ENCODE measurements around the gene NUP188. TPM values are rescaled to one million over a fixed set of nuclear protein-coding genes. Genes with fewer than 3 reads are reported as not detected.

Gene NUP188
- total and polyA plus RNA-seq, 2 experiments from 2014 or later, result 25.5 to 117 TPM

DNA sequence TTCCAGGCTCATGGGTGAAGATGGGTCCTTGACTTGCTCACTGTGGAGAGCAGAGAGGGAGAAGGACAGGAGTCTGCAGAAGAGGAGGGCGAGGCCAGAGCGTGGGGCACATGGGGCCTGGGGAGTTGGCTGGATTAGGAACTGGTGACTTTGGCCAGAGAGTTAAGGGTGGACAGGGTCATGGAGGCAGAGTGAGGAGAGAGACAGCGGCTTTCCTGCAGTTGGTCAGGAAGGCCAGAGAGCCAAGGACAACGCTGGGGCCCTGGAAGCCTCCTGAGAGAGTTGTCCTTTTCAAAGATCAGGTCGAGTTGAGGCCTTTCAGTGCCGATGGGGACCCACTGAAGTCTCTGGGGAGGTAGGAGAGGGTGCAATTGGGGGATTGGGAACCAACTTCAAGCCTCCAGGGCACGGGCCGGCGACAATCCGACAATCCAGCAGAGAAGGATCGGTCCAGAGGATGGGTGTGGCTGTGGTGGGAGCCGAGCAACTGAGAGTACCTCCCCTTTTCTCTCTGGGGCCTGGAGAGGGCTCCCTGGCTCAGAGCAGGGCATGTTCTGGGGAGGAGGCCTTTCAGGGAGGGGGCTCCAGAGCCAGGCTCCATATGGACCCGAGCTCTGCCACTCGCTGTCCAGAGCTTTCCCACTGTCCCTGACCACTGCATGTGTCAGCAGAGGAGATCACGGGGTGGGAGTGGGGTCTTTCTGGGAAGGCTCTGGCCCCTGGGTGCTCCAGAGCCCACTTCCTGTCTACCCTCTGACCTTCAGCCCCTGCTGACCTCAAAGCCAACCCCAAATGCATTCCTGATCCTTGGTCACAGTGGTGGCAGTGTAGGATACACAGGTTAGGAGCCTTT, 34.2 kb upstream of the NUP188 start:
- Mint-ChIP-seq H3K27ac (peak overlapping the region; percentile 95), H3K27me3 (ENCODE audit: insufficient read depth, low read depth, poor library complexity) (peaks cover 6% of the 10 kb centered on the region), H3K4me3 (no peak overlapping the region; the same call in 2 of the 3 replicates), H3K9me3 (no peaks in the 10 kb centered on the region), H3K4me1 (peaks cover 32% of the 10 kb centered on the region), H3K36me3 (ENCODE audit: low read depth) (peaks cover 67% of the 10 kb centered on the region)
- peaks cover 16% of the 10 kb centered on the region; the same call in 1 of the 2 replicates for H4K20me1 ChIP-seq (replicated peaks; ENCODE audit: insufficient read depth)
- no peak for DNase-seq (ENCODE audit: low spot score)
- no peak overlapping the region for H2AFZ ChIP-seq
- H3F3A ChIP-seq (replicated peaks; ENCODE audit: low read depth), result no peaks in the 10 kb centered on the region
- H3K4me3 ChIP-seq, result no peak overlapping the region
- H3K4me1 ChIP-seq (ENCODE audit: insufficient read depth), result peaks cover 13% of the 10 kb centered on the region
- peaks cover 5% of the 10 kb centered on the region; the same call in 1 of the 2 replicates for H3K36me3 ChIP-seq (ENCODE audit: insufficient read depth)
- H3K9me2 ChIP-seq (ENCODE audit: insufficient read depth), result no peaks in the 10 kb centered on the region
- ATAC-seq, result peak; percentile 11; the same call in 2 of the 3 replicates
- H3K4me2 ChIP-seq, result no peak overlapping the region
- peaks cover 31% of the 10 kb centered on the region for H3K79me2 ChIP-seq (replicated peaks; ENCODE audit: insufficient read depth)
- H3K27ac ChIP-seq (ENCODE audit: low read depth), result peak overlapping the region; percentile 85
- TF ChIP-seq, protein P1, sequence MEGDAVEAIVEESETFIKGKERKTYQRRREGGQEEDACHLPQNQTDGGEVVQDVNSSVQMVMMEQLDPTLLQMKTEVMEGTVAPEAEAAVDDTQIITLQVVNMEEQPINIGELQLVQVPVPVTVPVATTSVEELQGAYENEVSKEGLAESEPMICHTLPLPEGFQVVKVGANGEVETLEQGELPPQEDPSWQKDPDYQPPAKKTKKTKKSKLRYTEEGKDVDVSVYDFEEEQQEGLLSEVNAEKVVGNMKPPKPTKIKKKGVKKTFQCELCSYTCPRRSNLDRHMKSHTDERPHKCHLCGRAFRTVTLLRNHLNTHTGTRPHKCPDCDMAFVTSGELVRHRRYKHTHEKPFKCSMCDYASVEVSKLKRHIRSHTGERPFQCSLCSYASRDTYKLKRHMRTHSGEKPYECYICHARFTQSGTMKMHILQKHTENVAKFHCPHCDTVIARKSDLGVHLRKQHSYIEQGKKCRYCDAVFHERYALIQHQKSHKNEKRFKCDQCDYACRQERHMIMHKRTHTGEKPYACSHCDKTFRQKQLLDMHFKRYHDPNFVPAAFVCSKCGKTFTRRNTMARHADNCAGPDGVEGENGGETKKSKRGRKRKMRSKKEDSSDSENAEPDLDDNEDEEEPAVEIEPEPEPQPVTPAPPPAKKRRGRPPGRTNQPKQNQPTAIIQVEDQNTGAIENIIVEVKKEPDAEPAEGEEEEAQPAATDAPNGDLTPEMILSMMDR (conservative IDR thresholded peaks at IDR 0.05; ENCODE audit: low read depth in 2 of 2), result no peak
- TF ChIP-seq STAT1 (IDR thresholded peaks at IDR 0.05; ENCODE audit: unreplicated experiment), result no peak
- no peak for TF ChIP-seq NANOG (IDR thresholded peaks at IDR 0.05; ENCODE audit: borderline replicate concordance)
- no peak for TF ChIP-seq EZH2phosphoT487 (IDR thresholded peaks at IDR 0.05; ENCODE audit: unreplicated experiment)
- TF ChIP-seq, protein P2, sequence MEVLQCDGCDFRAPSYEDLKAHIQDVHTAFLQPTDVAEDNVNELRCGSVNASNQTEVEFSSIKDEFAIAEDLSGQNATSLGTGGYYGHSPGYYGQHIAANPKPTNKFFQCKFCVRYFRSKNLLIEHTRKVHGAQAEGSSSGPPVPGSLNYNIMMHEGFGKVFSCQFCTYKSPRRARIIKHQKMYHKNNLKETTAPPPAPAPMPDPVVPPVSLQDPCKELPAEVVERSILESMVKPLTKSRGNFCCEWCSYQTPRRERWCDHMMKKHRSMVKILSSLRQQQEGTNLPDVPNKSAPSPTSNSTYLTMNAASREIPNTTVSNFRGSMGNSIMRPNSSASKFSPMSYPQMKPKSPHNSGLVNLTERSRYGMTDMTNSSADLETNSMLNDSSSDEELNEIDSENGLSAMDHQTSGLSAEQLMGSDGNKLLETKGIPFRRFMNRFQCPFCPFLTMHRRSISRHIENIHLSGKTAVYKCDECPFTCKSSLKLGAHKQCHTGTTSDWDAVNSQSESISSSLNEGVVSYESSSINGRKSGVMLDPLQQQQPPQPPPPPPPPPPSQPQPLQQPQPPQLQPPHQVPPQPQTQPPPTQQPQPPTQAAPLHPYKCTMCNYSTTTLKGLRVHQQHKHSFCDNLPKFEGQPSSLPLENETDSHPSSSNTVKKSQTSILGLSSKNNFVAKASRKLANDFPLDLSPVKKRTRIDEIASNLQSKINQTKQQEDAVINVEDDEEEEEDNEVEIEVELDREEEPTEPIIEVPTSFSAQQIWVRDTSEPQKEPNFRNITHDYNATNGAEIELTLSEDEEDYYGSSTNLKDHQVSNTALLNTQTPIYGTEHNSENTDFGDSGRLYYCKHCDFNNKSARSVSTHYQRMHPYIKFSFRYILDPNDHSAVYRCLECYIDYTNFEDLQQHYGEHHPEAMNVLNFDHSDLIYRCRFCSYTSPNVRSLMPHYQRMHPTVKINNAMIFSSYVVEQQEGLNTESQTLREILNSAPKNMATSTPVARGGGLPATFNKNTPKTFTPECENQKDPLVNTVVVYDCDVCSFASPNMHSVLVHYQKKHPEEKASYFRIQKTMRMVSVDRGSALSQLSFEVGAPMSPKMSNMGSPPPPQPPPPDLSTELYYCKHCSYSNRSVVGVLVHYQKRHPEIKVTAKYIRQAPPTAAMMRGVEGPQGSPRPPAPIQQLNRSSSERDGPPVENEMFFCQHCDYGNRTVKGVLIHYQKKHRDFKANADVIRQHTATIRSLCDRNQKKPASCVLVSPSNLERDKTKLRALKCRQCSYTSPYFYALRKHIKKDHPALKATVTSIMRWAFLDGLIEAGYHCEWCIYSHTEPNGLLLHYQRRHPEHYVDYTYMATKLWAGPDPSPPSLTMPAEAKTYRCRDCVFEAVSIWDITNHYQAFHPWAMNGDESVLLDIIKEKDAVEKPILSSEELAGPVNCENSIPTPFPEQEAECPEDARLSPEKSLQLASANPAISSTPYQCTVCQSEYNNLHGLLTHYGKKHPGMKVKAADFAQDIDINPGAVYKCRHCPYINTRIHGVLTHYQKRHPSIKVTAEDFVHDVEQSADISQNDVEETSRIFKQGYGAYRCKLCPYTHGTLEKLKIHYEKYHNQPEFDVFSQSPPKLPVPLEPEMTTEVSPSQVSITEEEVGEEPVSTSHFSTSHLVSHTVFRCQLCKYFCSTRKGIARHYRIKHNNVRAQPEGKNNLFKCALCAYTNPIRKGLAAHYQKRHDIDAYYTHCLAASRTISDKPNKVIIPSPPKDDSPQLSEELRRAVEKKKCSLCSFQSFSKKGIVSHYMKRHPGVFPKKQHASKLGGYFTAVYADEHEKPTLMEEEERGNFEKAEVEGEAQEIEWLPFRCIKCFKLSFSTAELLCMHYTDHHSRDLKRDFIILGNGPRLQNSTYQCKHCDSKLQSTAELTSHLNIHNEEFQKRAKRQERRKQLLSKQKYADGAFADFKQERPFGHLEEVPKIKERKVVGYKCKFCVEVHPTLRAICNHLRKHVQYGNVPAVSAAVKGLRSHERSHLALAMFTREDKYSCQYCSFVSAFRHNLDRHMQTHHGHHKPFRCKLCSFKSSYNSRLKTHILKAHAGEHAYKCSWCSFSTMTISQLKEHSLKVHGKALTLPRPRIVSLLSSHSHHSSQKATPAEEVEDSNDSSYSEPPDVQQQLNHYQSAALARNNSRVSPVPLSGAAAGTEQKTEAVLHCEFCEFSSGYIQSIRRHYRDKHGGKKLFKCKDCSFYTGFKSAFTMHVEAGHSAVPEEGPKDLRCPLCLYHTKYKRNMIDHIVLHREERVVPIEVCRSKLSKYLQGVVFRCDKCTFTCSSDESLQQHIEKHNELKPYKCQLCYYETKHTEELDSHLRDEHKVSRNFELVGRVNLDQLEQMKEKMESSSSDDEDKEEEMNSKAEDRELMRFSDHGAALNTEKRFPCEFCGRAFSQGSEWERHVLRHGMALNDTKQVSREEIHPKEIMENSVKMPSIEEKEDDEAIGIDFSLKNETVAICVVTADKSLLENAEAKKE (CRISPR knock-in tag; IDR thresholded peaks at IDR 0.05), result no peak
- TF ChIP-seq, protein P3, sequence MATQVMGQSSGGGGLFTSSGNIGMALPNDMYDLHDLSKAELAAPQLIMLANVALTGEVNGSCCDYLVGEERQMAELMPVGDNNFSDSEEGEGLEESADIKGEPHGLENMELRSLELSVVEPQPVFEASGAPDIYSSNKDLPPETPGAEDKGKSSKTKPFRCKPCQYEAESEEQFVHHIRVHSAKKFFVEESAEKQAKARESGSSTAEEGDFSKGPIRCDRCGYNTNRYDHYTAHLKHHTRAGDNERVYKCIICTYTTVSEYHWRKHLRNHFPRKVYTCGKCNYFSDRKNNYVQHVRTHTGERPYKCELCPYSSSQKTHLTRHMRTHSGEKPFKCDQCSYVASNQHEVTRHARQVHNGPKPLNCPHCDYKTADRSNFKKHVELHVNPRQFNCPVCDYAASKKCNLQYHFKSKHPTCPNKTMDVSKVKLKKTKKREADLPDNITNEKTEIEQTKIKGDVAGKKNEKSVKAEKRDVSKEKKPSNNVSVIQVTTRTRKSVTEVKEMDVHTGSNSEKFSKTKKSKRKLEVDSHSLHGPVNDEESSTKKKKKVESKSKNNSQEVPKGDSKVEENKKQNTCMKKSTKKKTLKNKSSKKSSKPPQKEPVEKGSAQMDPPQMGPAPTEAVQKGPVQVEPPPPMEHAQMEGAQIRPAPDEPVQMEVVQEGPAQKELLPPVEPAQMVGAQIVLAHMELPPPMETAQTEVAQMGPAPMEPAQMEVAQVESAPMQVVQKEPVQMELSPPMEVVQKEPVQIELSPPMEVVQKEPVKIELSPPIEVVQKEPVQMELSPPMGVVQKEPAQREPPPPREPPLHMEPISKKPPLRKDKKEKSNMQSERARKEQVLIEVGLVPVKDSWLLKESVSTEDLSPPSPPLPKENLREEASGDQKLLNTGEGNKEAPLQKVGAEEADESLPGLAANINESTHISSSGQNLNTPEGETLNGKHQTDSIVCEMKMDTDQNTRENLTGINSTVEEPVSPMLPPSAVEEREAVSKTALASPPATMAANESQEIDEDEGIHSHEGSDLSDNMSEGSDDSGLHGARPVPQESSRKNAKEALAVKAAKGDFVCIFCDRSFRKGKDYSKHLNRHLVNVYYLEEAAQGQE (IDR thresholded peaks at IDR 0.05; ENCODE audit: unreplicated experiment), result no peak
- TF ChIP-seq, protein P4, sequence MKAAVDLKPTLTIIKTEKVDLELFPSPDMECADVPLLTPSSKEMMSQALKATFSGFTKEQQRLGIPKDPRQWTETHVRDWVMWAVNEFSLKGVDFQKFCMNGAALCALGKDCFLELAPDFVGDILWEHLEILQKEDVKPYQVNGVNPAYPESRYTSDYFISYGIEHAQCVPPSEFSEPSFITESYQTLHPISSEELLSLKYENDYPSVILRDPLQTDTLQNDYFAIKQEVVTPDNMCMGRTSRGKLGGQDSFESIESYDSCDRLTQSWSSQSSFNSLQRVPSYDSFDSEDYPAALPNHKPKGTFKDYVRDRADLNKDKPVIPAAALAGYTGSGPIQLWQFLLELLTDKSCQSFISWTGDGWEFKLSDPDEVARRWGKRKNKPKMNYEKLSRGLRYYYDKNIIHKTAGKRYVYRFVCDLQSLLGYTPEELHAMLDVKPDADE (IDR thresholded peaks at IDR 0.05), result no peak
- TF ChIP-seq CREB1 (CRISPR knock-in tag; IDR thresholded peaks at IDR 0.05; ENCODE audit: low read depth), result no peak
- TF ChIP-seq POLR2AphosphoS5 (IDR thresholded peaks at IDR 0.05; ENCODE audit: low read depth), result no peak
- no peak for TF ChIP-seq ZNF114 (CRISPR knock-in tag; IDR thresholded peaks at IDR 0.05)
- no peak for TF ChIP-seq EZH2 (IDR thresholded peaks at IDR 0.05; ENCODE audit: low read depth, unreplicated experiment)
- TF ChIP-seq JUNB (IDR thresholded peaks at IDR 0.05; ENCODE audit: unreplicated experiment), result no peak
- no peak for TF ChIP-seq ZNF331 (CRISPR knock-in tag; IDR thresholded peaks at IDR 0.05; ENCODE audit: low read depth)
- no peaks in the 10 kb centered on the region for H3K27me3 ChIP-seq (ENCODE audit: insufficient read depth)

Data from GM23338 (cell line).